ENCODE data around the gene TBC1D16.

TBC1D16 gene

DNA sequence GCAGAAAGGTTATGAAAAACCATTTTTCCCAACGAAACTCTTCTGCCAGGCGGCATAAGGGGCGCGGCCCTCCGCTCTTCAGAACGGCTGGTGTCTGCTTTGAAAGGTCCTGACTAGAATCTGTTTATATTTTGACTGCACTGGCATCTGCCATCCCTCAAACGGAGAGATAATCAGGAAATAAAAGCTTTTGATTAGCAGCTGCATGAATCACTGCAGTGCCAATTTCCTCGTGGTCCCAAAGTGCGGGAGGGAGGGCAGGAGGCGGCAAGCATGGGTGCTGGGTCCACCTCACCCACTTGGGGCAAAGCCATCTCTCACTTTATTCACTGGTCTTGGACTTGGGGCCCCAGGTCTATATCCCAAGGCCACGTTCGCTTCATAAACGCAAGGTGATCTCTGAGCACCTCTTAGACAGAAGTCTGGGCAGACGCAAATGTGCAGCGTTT is 49.7 kb downstream of the TBC1D16 start:
- no peak for DNase-seq

DNA sequence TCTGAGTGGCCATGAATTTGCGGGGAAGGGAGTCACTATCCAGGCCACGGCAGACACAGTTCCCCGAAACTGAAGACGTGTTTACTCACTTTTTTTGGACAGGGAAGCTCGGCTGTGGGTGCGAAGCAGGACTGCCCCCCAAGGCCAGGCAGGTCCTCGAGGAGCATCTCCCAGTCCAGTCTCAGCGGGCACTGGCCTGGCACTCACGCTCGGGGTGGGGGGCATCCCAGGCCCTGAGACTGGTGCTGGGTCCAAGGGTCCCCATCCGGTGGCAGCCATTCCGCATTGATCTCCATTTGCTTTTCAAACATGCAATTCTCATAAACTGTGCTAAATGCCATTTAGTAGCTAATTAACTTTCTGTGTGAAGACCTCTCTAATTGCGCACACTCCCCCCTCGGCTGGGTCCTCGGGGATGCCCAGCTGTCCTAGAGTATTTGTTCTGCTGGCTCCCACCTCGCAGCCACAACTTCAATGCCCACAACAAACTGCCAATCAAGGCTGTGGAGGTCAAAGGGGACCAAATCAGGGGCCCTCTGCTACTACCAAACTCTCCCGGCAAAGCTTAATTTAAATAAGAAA is 50.2 kb downstream of the TBC1D16 start:
- no peak for DNase-seq

DNA sequence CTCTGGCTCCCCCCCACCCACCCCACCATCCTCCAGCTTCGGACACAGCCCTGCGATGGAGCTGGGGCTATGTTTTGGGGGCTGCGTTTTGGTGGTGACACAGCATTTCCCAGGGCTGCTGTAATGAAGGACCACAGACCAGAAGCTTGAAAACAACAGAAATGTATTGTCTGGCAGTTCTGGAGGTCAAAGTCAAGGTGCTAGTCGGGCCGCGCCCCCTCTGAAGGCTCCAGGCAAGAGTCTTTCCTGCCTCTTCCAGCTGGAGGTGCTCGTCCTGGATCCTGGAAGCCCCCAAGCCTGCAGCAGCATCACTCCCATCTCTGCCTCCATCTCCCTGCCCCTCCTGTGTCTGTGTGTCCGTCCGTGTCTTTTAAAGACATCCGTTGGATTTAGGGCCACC is 50.8 kb downstream of the TBC1D16 start:
- no peak for DNase-seq

DNA sequence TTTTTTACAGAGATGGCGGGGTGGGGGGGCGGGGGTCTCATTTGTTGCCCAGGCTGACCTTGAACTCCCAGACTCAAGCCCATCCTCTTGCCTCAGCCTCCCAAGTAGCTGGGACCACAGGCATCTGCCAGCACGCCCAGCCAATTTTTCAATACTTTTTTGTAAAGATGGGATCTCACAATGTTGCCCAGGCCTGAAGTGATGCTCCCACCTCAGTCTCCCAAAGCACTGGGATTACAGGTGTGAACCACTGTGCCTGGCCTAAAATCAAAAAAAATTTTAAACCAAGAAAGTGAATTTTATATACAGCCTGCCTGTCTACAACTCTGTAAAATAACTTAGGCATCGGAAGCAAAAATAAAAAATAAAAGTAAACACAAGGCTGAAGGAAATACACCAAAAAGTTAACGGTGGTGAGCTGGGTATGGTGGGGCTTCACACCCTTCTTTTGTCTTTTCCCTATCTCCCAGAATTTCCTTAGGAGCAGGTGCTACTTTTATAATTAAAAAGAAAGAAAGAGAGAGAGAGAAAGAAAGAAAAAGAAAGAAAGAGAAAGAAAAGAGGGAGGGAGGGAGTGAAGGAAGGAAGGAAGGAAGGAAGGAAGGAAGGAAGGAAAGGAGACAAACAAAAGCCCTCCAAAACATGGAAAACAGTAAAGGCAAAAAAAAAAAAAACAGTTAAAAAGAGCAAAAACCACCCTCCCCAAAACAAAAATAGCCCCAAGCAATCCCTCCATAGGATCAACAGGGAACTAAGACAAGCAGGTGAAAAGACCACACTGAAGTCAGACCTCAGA is 51.4 kb downstream of the TBC1D16 start:
- no peak for DNase-seq

DNA sequence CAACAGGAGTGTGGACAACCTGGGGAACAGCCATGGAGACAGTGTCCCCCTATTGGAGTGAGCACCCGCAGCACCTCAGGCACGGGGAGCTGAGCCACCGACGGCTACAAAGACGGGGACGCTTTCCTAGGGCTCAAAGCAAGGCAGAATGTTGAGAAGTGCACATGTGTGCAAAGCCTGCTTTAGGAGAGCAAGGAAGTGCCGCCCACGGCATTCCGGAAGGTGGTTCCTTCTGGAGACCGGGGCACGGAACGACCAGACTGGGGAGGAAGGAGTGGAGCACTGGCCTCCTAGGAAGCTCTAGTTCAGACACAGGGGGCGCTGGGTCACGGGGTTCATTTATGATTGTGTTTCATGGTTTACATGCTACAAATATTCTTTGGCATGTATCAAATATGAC is 52.2 kb downstream of the TBC1D16 start:
- DNase-seq: no peak

DNA sequence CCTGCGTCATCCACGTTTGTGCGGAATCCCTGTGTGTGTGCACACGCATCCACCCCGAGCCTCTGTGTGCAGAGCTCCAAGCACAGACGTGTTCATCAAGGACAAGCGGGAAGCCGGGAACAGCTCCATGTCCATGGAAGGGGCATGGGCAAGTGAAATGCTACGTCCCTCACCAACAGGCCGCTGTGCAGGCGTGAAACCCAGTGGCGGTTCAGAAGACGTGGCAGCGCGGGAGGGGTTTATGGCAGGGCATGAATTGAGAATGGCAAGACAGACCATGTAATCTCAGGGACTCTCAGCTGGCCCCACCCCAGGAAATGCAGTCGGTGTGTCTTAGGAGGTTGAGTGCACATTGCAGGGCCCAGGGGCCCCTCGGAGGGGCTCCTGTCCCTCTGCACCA is 52.7 kb downstream of the TBC1D16 start:
- no peak for DNase-seq

DNA sequence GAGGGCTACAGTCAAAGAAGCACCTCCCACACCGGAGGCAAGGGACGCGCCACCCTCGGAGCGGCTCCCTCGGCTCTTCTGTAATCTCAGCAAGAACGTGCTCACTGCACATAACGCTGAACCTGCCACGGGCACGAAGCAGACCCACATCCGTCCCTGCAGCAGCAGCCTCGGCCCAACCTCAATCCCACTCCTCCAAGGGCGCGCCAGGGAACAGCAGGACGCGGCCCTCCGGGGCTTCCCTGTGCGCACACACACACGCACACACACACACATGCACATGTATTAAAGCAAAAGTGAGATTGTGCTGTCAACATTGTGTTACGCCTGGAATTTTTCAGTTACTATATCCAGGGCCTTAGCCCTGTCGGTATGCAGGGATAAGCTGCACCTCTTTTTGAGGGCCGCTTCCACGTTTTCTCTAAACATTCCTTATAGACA is 54.0 kb downstream of the TBC1D16 start:
- DNase-seq: no peak

DNA sequence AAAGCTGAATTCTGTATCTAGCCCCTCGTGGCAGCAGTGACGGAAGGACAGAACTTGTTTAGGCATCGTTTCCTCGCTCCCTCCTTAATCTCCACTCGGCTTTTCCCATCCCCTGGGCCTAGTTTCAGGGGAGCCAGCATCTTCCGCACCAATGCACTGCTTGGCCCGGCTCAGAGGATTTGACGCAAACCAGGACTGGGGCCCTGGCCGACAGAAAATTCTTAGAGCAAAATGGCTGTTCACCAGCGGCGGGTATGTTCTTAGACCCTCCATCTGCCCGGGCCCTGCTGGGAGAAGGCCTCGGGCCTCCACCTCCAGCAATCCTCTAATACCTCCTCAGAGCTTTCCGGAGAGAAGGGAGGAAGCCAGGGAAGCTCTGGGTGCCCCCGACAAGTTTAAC is 54.6 kb downstream of the TBC1D16 start:
- no peak for DNase-seq

DNA sequence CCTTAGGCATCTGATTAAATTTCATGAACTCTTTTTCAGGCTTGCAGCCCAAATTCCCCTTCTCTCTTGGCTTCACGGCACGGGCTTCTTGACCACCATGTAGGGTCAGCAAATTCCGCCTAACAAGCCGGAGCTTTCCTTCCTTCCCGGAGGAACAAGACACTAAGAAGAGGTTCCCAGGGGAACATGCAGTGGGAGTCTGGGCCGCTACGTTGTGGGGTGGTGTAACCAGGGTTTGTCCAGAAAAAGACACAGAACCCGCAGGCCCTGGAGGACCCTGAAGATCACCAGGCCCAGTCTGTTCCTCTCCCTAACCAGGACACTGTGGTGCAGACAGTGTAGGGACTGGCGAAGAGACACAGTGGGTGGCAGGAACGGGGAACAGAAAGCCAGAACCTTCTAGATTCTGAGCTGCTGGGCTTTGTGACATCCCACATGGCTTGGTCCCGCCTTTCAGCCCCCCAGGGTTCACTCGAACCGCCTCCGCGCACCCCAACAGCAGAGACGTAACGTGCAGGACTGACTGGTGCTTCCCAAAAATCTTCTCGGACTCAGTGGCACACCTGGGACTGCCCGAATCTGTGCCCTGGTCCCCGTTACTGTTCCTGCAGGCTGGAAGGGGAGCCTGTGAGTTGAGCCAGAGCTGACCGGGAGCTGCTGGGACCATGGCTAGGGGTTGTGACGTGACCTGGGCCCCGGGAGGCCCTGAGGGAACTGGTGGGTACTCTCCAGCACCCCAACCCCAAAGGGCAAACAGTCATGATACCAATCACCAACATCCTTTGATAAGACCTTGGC is 55.2 kb downstream of the TBC1D16 start:
- no peak for DNase-seq

DNA sequence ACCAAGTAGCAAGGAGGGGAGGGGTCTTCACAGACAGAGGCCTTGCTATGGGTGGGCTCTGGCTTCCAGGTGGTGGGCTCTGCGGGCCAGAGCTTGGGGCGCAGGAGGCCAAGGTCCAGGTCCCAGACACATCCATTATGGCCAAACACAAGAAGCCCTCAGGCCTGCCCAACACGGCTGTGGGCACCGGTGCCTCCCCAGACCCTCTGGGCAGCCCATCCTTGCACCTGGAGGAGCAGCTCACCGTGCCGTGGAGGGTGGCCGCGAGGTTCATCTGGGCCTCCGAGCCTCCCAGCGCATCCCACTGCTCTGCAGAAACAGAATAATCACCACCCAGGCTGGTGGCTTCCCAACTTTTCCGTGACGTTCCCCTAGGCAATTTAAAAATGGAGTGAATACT is 55.9 kb downstream of the TBC1D16 start:
- no peak for DNase-seq

DNA sequence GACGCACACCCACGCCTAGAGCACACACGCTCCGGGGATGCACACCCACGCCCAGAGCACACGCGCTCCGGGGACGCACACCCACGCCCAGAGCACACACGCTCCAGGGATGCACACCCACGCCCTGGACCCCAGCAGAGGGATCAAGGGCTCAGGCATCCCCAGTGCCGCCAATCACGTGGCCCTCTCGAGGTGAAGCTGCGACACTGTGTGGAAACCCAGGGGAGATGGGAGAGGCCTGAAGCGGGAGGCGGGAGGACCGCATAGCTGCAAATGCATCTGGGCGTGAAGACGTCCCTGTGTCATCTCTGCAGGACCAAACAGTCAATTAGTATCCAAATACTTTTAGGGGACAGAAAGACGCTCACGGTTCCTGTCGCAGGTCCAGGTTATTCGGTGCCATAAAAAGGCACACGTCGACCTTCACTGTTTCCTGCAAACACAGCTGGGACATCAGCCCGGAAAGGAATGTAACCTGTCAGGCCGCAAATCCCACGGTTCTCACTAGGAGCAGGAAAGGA is 56.4 kb downstream of the TBC1D16 start:
- DNase-seq: no peak

DNA sequence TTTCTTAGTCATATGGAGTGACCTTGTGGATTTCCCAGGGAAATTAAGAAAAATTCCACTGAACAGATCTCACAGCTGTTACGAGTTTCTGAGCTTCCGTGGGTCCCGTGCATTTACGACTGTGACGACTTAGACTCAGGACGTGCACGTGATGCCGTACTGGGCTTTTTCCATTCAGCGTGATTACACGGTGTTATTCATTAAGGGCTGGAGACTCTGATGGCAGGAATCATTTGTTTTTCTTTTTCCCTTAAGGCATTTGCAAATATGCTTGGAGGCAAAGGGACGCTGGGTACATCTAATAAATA is 57.2 kb downstream of the TBC1D16 start:
- no peak for DNase-seq

DNA sequence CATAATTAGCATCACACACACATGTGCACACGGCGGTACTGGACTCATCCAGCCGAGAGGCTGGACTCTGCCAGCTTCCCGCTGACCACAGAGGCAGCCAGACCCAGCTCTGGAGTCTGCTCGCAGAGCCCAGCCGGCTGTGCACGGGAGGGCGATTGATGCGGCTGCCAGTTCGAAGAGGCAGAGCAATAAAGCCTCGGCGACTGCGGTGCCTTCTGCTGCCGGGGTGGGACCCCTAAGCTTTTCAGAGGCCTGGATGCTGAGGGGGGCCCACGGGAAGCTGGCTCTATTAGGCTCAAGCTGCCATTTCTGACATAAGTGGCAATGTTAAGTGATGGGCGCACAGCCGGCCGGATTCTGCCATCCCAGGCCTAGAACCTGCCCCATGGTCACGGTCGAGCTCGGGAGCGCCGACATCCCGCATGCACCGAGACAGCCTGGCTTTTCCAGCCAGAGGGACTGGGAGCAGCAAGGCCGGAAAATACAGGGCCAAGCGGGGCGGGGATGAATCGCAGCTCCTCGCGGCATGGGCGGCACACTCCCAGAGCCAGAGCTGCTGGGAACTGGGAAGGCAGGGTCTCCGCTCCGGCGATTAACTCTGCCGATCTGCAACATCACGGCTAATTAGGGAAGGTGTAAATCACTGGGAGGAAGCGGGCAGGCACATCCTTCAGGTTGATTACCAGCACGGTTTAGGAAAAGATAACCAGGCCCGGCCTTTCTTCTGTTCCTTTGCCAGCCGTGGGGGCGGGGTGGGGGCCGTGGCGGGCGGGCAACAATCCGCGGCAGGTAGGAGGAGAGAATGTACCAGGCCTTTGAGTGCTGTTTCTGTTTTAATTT is 57.7 kb downstream of the TBC1D16 start:
- DNase-seq: no peak

DNA sequence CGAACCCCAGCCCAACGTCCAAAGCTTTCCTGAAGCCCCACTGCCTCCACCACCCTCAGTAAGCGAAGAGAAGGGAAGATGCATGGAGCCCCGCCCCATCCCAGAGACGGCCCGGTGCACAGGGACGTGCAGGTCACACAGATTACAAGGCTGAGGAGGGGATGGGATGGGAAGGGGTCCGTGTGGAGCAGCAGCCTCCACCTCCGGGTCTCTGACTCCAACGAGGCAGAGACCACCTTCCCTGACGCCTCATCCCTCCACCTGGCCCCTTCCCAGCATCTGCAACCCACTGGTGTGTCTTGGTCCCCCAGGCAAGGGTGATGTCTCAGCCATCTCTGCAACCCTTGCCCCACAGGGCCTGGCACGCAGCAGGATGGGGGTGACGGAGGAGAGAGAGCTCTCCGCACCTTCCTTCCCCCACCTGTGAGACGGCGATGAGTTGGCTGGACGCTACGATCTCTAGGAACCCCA is 58.5 kb downstream of the TBC1D16 start:
- DNase-seq: no peak

DNA sequence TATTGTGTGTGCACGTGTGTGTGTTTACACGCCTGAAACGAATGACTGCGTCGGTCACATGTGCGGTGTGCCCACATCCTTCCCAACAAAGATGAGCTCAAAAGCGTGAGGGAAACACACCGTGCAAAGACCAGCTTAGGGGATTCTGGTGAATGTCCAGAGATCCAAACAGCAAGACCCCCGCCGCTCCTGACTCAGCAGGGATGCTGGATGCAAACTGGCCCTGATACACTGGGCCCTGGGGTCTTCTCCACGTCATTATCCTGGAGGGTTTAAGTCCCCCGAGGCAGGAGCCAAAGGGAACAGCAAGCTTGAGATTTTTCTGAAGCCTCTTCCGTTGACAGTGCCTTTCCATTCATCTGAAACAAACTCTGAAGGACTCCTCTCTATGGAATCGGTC is 59.2 kb downstream of the TBC1D16 start:
- DNase-seq: no peak

DNA sequence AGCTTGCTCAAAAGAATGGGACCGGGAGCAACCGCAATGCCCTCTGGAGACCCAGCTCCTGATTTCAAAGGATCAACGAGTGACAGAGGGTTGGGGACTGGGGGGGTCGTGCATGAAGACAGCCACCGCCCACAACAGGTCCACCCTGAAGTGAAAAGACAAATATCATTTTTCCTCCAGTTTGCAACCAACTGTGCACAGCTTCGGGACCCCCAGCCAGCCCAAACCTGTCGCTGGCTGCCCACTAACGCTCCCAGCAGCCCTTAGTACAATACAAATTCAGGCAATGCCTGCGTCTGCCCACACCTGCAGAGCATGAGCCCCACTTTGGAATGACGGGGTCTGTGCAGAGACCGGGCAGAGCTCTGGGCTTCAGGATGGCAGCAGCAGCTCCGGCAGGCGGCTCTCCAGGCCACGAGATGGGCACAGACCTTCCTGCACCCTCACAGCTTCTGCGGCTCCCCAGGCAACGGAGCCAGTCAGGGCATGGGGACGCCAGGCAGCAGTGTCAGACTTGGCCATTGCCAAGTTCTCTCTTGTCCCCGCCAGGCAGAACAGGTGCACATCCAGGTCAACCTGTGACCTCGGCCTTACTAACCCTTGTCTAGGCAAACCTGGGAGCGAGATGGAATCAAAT is 60.1 kb downstream of the TBC1D16 start:
- DNase-seq: no peak

DNA sequence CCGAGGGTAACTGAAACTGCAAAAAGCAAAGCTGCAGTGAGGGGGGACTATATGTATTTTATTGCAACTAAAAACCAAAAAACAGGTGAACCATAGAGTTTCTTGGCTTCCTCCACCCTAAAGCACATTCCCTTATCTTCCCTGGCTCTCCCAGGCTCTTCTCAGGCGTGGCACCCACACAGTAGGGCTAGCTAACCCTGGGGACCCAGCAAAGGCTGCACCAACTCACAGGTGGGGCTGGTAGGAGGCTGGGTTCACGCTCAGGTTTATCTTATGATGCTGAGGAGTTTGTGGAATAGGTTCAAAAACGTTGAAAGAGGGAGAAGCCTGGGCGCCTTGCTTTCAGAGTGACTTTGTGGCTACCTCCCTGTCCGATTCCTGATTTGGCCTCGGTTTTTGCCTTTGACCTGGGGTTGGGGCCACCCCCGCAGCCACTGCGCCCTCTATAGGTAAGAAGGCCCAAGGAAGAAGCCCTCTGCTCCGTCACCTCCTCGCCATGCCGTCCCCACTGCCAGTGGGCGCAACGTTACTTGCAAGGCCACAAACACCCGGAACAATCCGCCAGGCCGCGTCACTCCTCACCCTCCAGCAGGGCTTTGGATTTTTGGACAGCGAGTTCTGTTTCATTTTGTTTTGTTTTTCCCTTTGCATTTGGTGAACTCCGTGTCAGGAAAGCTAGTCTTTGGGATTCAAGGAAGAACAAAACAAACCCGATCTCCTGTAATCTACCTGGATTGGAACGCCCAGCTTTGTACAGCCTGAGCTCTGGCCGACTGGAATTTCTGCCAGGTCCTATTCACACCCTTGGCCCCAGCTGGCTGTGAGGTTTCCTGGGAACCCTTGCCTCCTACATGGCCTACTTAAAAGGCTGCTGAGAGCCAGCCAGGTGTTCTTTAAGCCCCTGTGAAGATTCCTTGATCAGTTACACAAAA is 60.8 kb downstream of the TBC1D16 start:
- DNase-seq: no peak

DNA sequence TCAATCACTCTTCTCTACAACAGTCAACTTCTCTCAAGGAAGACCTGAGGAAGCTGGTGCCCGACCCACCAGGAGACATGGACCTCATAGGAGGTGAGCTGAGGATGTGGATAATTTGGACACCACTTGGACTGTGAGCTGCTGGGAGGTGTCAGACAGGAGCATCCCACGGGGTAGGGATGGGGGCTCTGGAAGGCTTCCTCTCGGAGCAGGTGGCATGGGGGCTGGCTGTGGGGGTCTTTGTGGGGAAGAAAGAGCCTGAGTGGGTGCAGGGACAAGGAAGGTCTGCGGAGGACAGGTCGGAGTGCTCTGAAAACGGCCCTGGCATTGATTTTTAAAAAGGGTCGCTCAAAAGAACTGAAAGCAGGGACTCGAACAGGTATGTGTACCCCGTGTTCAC is 64.0 kb downstream of the TBC1D16 start:
- DNase-seq: no peak

DNA sequence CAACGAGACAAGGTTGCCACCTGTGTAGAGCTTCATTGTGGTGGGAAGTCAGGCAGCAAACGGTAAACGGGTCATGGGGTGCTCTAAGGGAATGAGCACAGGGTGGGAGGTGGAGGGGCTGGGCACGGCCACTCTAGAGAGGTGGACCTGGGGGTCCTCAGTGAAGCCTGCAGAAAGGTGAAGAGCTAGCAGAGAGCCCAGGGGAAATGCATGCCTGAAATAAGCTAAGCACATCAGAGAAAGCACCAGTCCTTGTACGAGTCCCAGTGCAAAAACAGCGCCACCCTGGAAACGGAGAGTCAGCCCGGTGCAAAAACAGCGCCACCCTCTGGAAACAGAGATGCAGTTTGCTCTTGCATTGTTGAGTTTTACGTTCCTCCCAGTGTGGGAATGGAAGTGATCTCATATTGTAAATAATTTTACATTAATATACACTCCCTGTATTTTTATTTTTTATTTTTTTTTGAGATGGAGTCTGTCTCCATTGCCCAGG is 65.0 kb downstream of the TBC1D16 start:
- no peak for DNase-seq

DNA sequence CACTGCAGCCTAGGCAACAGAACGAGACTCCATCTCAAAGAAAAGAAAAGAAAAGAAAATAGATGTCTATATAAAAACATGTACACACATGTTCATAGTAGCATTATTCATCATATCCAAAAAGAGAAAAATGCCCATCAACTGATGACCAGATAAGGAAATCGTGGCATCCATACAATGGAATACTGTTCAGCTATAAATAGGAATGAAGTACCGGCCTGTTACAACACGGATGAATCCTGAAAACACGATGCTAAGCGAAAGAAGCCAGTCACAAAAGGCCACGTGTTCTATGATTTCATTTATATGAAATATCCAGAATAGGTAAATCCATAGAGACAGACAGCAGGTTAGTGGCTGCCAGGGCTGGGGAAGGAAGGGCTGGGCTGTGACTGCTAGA is 65.8 kb downstream of the TBC1D16 start:
- no peak for DNase-seq

DNA sequence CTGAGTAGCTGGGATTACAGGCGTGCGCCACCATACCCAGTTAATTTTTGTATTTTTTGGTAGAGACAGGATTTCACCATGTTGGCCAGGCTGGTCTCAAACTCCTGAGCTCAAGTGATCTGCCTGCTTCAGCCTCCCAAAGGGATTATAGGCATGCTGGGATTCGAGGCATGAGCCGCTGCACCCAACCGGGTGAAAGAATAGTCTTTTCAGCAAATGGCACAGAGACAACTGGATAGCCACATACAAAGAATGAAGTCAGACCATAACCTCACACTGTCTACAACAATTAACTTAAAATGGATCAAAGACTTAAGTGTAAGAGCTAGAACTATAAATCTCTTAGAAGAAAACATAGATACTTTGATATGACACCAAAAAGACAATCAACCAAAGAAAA is 67.6 kb downstream of the TBC1D16 start:
- no peak for DNase-seq

Data from stimulated activated CD4-positive, alpha-beta T cell treated with anti-CD3 and anti-CD28 coated beads, Interleukin-1b, Interleukin-23, amount 100 ng/mL, for 48 hours (primary cell).